HG03108 (cell line): ENCODE measurements around the gene SLX4IP.

ENCODE experiments used
- ATAC-seq: cut with Tn5 transposase; IDR thresholded peaks from one replicate; pipeline ENCODE4 v1.9.1; 2021; ENCODE audit warnings: moderate library complexity; ENCODE audit not compliant: unreplicated experiment

SLX4IP gene

DNA sequence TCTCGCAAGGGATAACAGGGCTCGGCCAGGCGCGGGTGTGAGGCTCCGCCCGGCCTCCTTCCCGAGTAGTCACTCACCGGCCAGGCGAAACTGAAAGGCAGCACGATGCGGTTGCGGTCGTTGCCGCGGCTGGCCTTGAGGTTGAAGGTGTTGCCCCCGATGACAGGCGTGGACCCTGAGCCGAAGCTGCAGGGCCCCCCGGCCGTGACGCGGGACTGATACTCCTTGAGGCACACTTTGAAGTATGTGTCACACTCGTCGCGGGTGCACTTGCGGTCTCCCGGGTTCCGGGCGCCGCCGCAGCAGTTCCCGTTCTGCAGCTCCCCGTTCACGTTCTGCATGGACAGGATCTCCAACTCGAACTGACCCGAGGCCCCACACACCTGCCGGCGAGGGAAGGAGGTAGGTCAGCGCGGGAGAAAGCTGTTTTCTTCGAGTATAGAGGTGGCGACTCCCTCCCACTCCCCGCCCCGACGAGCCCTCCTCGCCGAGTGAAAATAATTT lies 237.6 kb downstream of the SLX4IP start:
- ATAC-seq: no peak

DNA sequence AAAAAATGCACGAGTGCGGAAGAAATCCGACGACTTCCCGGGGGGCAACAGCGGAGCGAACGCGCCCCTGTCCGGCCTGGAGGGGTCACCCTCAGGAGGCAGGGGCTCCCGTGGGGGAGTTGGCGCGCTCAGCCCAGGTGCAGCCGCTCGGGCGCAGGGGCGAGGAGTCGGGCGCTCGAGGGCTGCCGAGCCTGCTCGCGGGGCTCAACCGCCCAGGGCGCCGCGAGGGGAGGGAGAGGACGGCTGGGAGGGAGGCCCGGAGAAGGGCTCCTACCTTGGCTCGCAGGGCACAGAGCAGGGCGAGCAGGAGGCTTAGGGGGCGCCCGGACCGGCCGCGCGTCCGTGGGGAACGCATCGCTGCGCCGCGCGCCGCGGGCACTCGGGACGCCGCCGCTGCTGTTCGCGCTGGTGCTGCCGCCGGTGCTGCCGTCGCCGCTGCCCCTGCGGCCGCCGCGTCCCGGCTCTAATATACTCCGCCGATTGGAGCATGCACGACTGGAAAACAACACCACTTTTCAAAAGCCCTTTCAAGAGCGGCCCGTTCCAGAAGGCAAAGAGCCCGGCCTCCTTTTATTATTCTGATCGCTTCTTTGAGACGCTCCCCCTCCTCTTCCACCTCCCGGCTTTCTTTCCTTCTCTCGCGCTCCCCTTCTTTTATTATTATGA lies 238.2 kb downstream of the SLX4IP start:
- ATAC-seq: no peak

DNA sequence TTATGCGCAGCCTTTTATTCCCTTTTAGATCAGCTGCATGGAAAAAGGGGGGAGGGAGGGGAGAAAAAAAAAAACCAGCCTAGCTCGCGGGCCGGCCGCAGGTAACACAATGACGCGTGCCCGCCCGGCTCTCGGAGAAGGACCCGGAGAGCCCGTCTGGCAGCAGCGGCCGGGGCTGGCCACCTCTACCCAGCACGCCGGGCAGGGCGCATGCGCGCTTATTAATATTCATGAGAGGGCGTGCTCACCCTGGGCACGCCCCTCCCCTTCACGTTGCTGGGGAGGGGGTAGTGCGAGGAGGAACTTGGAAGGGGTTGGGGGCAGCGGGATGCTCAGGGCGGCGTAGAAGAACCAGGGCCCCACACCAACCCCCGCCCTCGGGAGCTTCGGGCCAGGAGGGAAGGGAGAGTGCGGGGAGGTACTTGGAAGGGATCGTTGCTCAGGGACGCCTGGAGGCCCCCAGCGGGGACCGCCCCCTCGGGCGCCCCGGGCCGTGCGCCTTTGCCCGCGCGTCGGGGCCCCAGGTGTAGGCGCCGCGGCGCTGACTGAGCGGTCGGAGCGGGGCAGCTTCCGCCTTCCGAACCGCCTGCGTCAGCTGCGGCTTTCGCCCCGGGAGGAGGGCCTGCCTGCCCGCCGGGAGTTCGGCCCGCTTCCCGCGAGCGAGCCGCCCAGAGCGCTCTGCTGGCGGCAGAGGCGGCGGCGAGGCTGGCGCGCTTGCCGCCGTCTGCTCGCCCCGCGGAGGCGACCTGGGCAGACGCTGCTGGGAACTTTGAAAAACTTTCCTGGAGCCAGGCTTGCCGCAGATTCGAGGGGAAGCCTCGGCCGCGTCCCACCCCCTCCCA lies 239.0 kb downstream of the SLX4IP start, which contains the start of gene JAG1:
JAG1 (minus strand) TSS at position 158 of the 842 bp plus-strand sequence. CDS start 469 bp downstream, outside the sequence.
- ATAC-seq: peak; percentile 49

DNA sequence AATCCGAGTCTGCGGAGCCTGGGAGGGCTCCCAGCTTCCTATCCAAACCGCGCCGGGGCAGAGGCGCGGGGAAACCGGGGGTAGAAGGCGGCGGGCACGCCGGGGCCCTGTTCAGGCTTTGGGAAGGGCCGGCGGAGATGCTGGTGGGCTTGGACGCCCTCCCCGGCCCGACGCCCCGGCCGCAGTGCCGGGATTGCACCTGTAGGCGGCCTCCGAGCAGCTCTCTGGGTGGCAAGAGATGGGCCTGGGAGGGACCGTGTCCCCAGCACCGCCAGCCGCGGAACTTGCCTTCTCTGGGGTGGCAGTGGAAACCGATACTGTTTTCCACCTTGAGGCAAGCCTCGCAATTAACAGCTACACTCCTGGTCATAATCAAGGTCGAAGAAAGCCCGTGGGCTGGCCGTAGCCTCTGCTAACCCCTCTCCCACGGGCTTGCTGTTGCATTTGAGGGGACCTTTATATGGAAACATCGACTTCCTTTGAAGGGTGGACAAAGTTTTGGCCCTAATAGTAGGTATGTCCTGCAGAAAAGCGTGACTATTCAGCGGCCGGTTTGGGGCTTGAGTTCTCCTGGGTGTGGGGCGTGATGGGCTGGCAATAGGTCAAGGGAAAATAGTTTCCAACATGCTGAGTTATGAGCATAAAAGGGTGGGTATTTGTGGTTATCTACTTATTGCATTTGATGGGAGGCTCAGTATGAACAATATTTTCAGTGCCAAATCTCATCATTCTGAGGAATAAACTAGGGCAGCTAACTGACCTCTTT lies 239.8 kb downstream of the SLX4IP start:
- peak; percentile 38 for ATAC-seq

DNA sequence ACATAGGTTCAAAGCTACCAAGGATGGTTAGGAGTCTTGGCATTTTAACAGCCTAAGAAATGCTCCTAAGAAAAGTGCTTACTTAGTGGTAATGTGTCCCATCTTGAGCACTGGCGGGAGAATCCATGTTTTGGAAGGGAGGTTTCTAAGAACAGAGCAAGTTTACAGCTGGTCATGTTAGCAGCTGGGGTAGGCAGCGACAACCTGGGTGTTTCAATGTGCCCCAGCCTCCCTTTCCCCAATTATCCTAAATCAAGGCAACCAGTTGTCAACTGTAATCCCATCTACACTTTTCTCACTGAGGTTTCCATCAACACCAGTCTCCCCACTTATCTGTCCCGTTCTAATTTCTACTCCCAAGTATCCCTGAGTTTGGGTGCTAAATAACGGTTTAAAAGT lies 240.3 kb downstream of the SLX4IP start:
- no peak for ATAC-seq

DNA sequence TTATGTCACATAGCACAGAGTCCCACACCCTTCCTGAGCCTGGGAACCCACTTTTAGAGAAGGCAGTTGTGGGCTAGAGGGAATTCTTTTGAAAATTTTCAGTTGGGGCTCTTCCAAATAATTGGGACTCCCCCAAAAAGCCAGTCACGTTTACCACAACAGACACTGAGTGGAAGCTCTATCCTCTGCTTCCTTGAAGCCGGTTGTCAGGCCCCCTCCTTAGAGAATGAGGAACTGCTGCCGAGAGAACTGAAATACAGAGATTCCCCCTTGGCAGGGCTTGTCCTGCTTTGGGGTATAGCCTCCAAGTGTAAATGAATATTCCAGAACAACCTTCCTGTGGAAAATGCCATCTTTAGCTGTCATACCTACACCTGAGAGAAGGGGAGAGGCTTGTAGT lies 241.4 kb downstream of the SLX4IP start:
- ATAC-seq: no peak
